GM19193 (cell line): ENCODE results near the gene TRIM25.

Experiments used
- POLR2A ChIP-seq: IDR thresholded peaks from 4 replicates; pipeline ENCODE4 v1.6.1; 2011; ENCODE audit not compliant: insufficient read depth, insufficient read length; ENCODE audit errors: extremely low read depth

The TRIM25 gene

DNA sequence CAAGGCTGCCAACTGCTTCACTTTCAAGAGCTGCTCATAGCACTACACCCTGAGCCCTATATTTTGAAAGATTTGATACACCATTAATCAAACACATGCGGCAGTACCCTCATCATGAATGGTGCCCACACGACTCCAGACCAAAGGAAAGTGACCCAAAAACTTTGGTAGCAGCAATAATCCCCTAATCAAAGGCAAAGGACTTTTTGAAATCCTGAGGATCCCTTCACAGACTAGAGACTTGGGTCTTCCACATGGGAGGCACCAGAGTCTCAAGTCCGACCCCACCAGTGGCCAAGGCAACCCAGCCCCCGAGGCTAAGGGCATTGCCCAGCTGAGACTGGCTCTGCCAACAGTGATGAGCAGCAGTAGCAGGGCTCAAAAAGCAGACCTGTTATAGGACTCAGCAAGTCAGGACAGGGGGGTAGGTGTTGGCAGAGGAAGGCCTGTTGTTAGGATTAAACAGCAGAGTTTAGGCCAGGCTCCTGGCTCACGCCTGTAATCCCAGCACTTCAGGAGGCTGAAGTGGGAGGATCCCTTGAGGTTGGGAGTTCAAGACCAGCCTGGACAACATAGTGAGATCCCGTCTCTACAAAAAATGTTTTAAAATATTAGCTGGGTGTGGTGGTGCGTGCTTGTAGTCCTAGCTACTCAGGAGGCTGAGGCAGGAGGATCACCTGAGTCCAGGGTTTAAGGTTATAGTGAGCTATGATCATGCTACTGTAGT is 3.2 kb downstream of the TRIM25 start:
- TF ChIP-seq POLR2A, result no peak

GRCh38 chr17:56909742-56910508 is 3.9 kb downstream of the TRIM25 start:
- no peak for TF ChIP-seq POLR2A

- no peak for TF ChIP-seq POLR2A
Observed at GRCh38 chr17:56908001-56908542, 5.8 kb downstream of the TRIM25 start.

- no peak for TF ChIP-seq POLR2A
Observed at GRCh38 chr17:56903560-56903959, 10.3 kb downstream of the TRIM25 start.

DNA sequence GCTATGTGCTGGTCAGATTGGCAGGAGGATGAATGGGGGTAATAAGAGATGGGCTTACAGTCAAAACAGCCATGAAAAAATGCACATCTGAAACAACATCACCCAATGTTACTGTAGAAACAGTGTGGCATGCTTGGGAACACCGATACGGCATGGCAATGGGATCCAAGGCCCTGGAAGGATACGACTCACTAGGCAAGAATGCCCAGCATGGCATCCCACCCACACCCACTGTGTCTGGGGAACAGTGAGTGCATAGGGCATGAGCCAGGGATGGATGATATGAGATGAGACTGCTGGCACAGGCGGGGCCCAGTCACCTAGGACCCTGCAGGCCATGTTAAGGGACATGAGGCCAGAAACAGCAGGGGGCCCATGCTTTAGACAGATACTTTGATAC is 11.5 kb downstream of the TRIM25 start:
- TF ChIP-seq POLR2A, result no peak

GRCh38 chr17:56899403-56899802 is 14.4 kb downstream of the TRIM25 start:
- no peak for TF ChIP-seq POLR2A

DNA sequence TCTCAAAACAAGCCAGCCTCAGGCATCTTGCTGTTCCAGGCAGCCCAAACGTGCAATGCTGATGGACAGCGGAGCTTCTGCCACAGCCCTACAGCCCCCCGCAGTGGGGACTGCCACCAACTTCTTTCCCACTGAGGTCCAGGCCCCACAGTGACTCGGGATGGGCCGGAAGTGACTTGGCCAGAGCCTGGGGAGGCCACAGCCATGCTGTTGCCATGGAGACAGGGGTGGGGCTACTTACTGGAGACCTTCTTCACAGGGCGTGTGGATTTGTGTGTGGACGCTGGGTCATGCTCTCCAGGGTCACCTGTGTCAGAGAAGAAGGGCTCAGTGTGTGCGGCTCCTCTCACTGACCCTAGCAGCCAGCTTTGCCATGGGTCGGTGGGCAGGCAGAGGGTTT is 15.0 kb downstream of the TRIM25 start:
- TF ChIP-seq POLR2A, result no peak

- TF ChIP-seq POLR2A, result no peak
Observed at GRCh38 chr17:56897646-56898424, 16.0 kb downstream of the TRIM25 start.

GRCh38 chr17:56896968-56897359 is 16.9 kb downstream of the TRIM25 start:
- peak; percentile 17 for TF ChIP-seq POLR2A

- no peak for TF ChIP-seq POLR2A
Observed at GRCh38 chr17:56896217-56896967, 17.5 kb downstream of the TRIM25 start.

GRCh38 chr17:56894859-56895455 is 18.9 kb downstream of the TRIM25 start:
- no peak for TF ChIP-seq POLR2A

GRCh38 chr17:56893503-56893902 is 20.3 kb downstream of the TRIM25 start:
- no peak for TF ChIP-seq POLR2A

DNA sequence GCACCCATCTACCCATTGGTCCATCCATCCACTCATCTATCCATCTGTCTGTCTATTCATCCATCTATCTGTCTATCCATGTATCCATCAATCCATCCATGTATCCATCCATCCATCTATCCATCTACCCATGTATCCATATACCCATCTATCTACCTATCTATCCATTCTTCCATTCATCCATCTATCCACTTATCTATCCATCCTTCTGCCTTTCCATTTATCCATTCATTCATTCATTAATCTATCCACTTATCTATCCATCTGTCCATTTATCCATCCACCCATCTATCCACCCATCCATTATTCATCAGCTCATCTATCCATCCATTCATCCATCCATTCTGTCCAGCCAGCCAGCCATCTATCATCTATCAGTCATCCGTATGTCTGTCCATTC is 21.5 kb downstream of the TRIM25 start:
- TF ChIP-seq POLR2A, result no peak

- peak; percentile 6 for TF ChIP-seq POLR2A
Observed at GRCh38 chr17:56891751-56892150, 22.1 kb downstream of the TRIM25 start.

GRCh38 chr17:56890906-56891674 is 22.8 kb downstream of the TRIM25 start:
- TF ChIP-seq POLR2A, result no peak
